ENCODE results near the gene STARD3NL.
A peak's percentile ranks its signal among the peaks of the same experiment; 100 is the strongest.

STARD3NL gene, protein sequence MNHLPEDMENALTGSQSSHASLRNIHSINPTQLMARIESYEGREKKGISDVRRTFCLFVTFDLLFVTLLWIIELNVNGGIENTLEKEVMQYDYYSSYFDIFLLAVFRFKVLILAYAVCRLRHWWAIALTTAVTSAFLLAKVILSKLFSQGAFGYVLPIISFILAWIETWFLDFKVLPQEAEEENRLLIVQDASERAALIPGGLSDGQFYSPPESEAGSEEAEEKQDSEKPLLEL

DNA sequence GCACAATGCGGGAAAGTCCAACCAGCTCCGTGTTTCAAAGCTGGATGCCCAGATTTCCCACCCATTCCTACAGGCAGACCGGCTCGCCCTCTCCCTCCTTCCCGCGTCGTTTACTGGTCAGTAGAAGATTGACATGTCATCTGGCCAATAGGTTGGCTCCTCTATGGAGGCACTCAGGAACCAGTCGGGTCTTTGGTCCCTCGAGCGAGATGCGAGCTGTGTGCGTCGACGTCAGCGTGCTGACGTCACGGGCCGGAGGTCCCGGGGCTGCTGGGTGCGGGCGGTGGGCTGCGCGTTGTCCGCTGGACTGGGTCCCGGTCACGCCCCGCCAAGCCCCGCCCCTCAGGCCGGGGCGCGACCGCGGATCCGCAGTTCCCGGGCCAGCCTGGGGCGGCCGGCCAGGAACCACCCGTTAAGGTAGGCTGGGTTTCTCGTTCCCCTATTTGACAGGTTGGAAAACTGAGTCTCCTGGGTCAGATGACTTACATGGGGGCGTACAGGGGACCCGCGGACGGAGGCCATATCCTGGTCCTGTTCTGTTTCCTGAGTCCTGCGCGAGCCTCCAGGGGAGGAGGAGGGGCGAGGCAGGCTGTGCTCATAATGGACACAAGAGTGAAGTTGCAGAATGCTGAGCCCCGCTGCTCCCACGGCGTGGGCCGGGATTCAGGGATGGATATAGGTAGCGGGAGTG lies at the start of gene STARD3NL:
Gene STARD3NL, plus strand, starts transcription at position 242 of the 691 bp plus-strand sequence. CDS start 29,260 bp downstream, outside the sequence.
- ChIA-PET POLR2A (interaction anchor here (0.9 to 1.4 kb wide), 8 partner anchors 9 to 258 kb away, joined by 3 to 15 read pairs (median 4); partner anchors contain the start of gene EPDR1), CTCF (interaction anchor here (0.5 to 1.3 kb wide), 2 partner anchors 38 to 1106 kb away, joined by 3 to 4 read pairs; no protein-coding TSS in a partner anchor)
- H3K9me3 ChIP-seq (ENCODE audit: control insufficient read depth, insufficient read depth, low read depth, low read length) = no peaks in the 10 kb centered on the region
- H3K27ac ChIP-seq (ENCODE audit: extremely low read depth, low read depth, low read length) = peak within 1 kb of the TSS; percentile 7; the same call in 1 of the 2 replicates
- no peaks in the 10 kb centered on the region for H3K36me3 ChIP-seq (ENCODE audit: control insufficient read depth in 2 of 2, insufficient read depth in 1 of 2, low read length in 2 of 2)
- H3K4me1 ChIP-seq (ENCODE audit: control insufficient read depth, insufficient read depth, low read length) = peaks cover 5% of the 10 kb centered on the region; the same call in 1 of the 2 replicates
- peak within 1 kb of the TSS; percentile 78 for H3K4me3 ChIP-seq (ENCODE audit: low read depth, low read length)
- TF ChIP-seq IKZF3 (tag by site-specific recombination; IDR thresholded peaks at IDR 0.05) = peak; percentile 76; the same call in 1 of the 2 replicates
- TF ChIP-seq, protein P1, sequence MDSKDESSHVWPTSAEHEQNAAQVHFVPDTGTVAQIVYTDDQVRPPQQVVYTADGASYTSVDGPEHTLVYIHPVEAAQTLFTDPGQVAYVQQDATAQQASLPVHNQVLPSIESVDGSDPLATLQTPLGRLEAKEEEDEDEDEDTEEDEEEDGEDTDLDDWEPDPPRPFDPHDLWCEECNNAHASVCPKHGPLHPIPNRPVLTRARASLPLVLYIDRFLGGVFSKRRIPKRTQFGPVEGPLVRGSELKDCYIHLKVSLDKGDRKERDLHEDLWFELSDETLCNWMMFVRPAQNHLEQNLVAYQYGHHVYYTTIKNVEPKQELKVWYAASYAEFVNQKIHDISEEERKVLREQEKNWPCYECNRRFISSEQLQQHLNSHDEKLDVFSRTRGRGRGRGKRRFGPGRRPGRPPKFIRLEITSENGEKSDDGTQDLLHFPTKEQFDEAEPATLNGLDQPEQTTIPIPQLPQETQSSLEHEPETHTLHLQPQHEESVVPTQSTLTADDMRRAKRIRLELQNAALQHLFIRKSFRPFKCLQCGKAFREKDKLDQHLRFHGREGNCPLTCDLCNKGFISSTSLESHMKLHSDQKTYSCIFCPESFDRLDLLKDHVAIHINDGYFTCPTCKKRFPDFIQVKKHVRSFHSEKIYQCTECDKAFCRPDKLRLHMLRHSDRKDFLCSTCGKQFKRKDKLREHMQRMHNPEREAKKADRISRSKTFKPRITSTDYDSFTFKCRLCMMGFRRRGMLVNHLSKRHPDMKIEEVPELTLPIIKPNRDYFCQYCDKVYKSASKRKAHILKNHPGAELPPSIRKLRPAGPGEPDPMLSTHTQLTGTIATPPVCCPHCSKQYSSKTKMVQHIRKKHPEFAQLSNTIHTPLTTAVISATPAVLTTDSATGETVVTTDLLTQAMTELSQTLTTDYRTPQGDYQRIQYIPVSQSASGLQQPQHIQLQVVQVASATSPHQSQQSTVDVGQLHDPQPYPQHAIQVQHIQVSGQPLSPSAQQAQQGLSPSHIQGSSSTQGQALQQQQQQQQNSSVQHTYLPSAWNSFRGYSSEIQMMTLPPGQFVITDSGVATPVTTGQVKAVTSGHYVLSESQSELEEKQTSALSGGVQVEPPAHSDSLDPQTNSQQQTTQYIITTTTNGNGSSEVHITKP (tag by site-specific recombination; IDR thresholded peaks at IDR 0.05) = peak; percentile 91
- TF ChIP-seq BCL11B (tag by site-specific recombination; IDR thresholded peaks at IDR 0.05; ENCODE audit: low read depth) = no peak
- TF ChIP-seq GFI1B (tag by site-specific recombination; IDR thresholded peaks at IDR 0.05) = peak; percentile 51; the same call in 1 of the 2 replicates
- TF ChIP-seq, protein P2, sequence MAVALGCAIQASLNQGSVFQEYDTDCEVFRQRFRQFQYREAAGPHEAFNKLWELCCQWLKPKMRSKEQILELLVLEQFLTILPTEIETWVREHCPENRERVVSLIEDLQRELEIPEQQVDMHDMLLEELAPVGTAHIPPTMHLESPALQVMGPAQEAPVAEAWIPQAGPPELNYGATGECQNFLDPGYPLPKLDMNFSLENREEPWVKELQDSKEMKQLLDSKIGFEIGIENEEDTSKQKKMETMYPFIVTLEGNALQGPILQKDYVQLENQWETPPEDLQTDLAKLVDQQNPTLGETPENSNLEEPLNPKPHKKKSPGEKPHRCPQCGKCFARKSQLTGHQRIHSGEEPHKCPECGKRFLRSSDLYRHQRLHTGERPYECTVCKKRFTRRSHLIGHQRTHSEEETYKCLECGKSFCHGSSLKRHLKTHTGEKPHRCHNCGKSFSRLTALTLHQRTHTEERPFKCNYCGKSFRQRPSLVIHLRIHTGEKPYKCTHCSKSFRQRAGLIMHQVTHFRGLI (tag by site-specific recombination; IDR thresholded peaks at IDR 0.05) = peak; percentile 67
- TF ChIP-seq, protein P3, sequence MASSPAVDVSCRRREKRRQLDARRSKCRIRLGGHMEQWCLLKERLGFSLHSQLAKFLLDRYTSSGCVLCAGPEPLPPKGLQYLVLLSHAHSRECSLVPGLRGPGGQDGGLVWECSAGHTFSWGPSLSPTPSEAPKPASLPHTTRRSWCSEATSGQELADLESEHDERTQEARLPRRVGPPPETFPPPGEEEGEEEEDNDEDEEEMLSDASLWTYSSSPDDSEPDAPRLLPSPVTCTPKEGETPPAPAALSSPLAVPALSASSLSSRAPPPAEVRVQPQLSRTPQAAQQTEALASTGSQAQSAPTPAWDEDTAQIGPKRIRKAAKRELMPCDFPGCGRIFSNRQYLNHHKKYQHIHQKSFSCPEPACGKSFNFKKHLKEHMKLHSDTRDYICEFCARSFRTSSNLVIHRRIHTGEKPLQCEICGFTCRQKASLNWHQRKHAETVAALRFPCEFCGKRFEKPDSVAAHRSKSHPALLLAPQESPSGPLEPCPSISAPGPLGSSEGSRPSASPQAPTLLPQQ (tag by site-specific recombination; IDR thresholded peaks at IDR 0.05) = 0 out of 2 replicates have a peak, but pooled peaks have one; percentile 13
- no peak for TF ChIP-seq ZNF626 (tag by site-specific recombination; IDR thresholded peaks at IDR 0.05)
- TF ChIP-seq GLIS2 (tag by site-specific recombination; IDR thresholded peaks at IDR 0.05) = peak; percentile 75
- TF ChIP-seq ZNF837 (tag by site-specific recombination; IDR thresholded peaks at IDR 0.05) = no peak
- 0 out of 2 replicates have a peak, but pooled peaks have one; percentile 29 for TF ChIP-seq ZEB2 (tag by site-specific recombination; IDR thresholded peaks at IDR 0.05)
- TF ChIP-seq ZNF660 (tag by site-specific recombination; IDR thresholded peaks at IDR 0.05) = 0 out of 2 replicates have a peak, but pooled peaks have one; percentile 12
- TF ChIP-seq ZNF549 (tag by site-specific recombination; IDR thresholded peaks at IDR 0.05) = no peak
- peak; percentile 92 for TF ChIP-seq SP2 (tag by site-specific recombination; IDR thresholded peaks at IDR 0.05)
- 0 out of 2 replicates have a peak, but pooled peaks have one; percentile 15 for TF ChIP-seq ZNF366 (tag by site-specific recombination; conservative IDR thresholded peaks at IDR 0.05)
- TF ChIP-seq, protein P4, sequence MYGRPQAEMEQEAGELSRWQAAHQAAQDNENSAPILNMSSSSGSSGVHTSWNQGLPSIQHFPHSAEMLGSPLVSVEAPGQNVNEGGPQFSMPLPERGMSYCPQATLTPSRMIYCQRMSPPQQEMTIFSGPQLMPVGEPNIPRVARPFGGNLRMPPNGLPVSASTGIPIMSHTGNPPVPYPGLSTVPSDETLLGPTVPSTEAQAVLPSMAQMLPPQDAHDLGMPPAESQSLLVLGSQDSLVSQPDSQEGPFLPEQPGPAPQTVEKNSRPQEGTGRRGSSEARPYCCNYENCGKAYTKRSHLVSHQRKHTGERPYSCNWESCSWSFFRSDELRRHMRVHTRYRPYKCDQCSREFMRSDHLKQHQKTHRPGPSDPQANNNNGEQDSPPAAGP (tag by site-specific recombination; IDR thresholded peaks at IDR 0.05) = 0 out of 2 replicates have a peak, but pooled peaks have one; percentile 18
- TF ChIP-seq ZNF341 (tag by site-specific recombination; IDR thresholded peaks at IDR 0.05; ENCODE audit: low read depth) = peak; percentile 50
- TF ChIP-seq ZNF596 (tag by site-specific recombination; IDR thresholded peaks at IDR 0.05) = 0 out of 2 replicates have a peak, but pooled peaks have one; percentile 14
- TF ChIP-seq, protein P5, sequence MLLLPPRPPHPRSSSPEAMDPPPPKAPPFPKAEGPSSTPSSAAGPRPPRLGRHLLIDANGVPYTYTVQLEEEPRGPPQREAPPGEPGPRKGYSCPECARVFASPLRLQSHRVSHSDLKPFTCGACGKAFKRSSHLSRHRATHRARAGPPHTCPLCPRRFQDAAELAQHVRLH (tag by site-specific recombination; IDR thresholded peaks at IDR 0.05) = peak; percentile 46; the same call in 1 of the 2 replicates
- TF ChIP-seq SCRT2 (tag by site-specific recombination; IDR thresholded peaks at IDR 0.05) = peak; percentile 47; the same call in 1 of the 2 replicates
- TF ChIP-seq, protein P6, sequence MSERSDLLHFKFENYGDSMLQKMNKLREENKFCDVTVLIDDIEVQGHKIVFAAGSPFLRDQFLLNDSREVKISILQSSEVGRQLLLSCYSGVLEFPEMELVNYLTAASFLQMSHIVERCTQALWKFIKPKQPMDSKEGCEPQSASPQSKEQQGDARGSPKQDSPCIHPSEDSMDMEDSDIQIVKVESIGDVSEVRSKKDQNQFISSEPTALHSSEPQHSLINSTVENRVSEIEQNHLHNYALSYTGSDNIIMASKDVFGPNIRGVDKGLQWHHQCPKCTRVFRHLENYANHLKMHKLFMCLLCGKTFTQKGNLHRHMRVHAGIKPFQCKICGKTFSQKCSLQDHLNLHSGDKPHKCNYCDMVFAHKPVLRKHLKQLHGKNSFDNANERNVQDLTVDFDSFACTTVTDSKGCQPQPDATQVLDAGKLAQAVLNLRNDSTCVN (tag by site-specific recombination; optimal IDR thresholded peaks at IDR 0.05) = peak; percentile 66
- peak; percentile 34; the same call in 1 of the 2 replicates for TF ChIP-seq KLF8 (tag by site-specific recombination; IDR thresholded peaks at IDR 0.05)
- peak; percentile 97 for TF ChIP-seq ZNF629 (tag by site-specific recombination; IDR thresholded peaks at IDR 0.05)
- peak; percentile 38 for TF ChIP-seq ZFHX2 (tag by site-specific recombination; conservative IDR thresholded peaks at IDR 0.05)
- peak; percentile 91 for TF ChIP-seq ZBTB20 (tag by site-specific recombination; IDR thresholded peaks at IDR 0.05)
- TF ChIP-seq ZBTB17 (tag by site-specific recombination; IDR thresholded peaks at IDR 0.05) = 0 out of 2 replicates have a peak, but pooled peaks have one; percentile 20
- TF ChIP-seq ZNF433 (tag by site-specific recombination; IDR thresholded peaks at IDR 0.05; ENCODE audit: low read depth) = no peak
- no peak for TF ChIP-seq GLI2 (tag by site-specific recombination; IDR thresholded peaks at IDR 0.05; ENCODE audit: borderline replicate concordance, low read depth)

All from HEK293 (cell line).